GM20000 (cell line): ENCODE results near the gene FAM131C.
"Not testable (repeated sequence)": the region's sequence is repeated elsewhere in the genome, so short reads cannot be mapped to it uniquely, and the experiment has no call there.

Experiments
- DNase-seq: peaks from one replicate; pipeline ENCODE4 v3.0.0; 2012; ENCODE audit warnings: low spot score
- TF ChIP-seq, protein P1 (sequence below): IDR thresholded peaks from 2 replicates; pipeline ENCODE4 v1.5.1; 2012; ENCODE audit warnings: mild to moderate bottlenecking, control low read depth; ENCODE audit errors: extremely low read depth, missing control alignments

FAM131C gene

DNA sequence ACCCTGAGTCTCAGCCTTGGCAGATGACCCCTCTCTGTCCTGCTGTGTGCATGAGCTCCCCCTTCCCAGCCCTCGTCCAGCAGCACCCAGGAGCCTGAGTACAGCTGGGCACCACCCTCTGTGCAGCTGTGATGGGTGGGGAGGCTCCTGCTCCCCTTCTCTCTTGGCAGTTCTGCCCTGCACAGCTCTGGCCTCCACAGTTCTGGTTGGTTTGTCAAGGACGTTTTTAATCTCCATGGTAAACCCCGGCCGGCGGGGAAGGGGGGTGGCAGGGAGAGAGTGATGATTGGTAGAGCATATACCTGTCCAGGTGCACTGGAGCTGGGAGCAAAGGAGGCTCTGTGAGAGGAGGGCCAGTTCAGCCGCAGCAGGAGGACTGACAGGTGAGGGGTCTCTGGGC lies 51.8 kb downstream of the FAM131C start, which contains the start of gene CLCNKA:
CLCNKA (plus strand) TSS at position 356 of the 400 bp plus-strand sequence. CDS start 584 bp downstream, outside the sequence.
- TF ChIP-seq, protein P1, sequence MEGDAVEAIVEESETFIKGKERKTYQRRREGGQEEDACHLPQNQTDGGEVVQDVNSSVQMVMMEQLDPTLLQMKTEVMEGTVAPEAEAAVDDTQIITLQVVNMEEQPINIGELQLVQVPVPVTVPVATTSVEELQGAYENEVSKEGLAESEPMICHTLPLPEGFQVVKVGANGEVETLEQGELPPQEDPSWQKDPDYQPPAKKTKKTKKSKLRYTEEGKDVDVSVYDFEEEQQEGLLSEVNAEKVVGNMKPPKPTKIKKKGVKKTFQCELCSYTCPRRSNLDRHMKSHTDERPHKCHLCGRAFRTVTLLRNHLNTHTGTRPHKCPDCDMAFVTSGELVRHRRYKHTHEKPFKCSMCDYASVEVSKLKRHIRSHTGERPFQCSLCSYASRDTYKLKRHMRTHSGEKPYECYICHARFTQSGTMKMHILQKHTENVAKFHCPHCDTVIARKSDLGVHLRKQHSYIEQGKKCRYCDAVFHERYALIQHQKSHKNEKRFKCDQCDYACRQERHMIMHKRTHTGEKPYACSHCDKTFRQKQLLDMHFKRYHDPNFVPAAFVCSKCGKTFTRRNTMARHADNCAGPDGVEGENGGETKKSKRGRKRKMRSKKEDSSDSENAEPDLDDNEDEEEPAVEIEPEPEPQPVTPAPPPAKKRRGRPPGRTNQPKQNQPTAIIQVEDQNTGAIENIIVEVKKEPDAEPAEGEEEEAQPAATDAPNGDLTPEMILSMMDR, result no peak
- DNase-seq, result no peak

DNA sequence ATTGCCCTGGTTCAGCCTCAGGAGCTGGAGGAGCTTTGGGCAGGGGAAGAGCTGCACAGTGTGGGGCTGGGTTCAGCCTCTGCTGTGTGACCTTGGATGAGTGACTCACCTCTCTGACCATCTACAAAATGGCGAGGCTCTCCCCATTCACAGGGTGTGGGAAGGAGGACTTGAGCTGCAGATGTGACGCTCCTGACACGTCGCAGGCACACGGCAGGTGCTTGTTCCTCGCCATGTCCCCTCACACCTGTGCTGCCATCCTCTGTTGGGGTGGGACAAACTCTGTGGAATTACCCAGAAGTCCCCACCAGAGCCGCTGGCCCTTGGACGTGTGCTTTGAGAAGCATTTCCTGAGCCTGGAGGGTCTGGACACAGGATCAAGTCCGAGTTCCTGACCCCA lies 52.6 kb downstream of the FAM131C start:
- not testable (repeated sequence) for DNase-seq

DNA sequence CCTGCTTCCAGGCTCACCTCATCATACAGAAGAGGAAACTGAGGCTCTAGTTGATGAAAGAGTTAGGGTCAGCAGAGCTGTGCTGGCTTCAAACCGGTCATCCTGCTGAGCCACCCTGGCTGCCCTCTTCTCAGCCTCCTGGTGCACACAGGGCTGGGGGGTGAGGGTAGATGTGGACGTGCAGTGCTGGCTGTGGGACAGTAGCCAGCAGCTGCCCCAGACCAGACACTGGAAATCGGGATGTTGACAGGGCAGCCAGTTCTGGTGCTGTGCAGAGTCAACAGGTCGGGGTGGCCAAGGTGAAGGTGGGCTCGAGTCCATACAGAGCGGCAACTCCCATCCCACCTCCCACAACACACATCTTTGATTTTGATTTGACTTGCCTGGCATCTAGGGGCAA lies 53.1 kb downstream of the FAM131C start:
- TF ChIP-seq, protein P1, result no peak
- no peak for DNase-seq

DNA sequence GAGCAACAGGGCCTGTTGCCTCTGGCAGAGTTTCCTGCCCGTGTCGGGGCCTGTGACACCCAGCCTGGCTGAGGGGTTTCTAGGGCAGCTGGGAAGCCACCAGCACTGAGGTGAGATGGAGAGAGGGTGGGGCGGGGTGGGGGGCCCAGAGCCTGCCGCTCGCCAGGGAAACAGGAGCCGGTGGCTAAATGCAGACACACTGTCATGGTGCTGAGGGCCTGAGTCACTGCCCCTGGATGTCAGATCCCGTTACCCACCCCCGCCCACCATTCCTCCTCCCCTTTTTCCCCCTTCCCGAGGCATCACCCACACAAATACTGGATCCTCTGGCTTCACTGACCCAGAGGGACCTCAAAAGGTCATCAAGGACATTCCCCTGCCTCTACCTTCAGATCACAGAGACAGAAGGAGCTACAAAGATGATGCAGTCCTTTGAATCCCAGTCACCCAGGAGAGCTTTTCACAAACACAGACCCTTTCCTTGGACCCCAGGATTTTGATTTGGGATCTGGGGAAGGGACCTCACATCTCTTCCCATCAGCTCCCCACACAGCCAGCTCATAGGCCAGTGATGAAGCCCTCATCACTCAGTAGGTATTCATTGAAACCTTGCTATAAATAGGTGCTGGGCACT lies 53.7 kb downstream of the FAM131C start:
- DNase-seq, result no peak
- TF ChIP-seq, protein P1, result no peak

DNA sequence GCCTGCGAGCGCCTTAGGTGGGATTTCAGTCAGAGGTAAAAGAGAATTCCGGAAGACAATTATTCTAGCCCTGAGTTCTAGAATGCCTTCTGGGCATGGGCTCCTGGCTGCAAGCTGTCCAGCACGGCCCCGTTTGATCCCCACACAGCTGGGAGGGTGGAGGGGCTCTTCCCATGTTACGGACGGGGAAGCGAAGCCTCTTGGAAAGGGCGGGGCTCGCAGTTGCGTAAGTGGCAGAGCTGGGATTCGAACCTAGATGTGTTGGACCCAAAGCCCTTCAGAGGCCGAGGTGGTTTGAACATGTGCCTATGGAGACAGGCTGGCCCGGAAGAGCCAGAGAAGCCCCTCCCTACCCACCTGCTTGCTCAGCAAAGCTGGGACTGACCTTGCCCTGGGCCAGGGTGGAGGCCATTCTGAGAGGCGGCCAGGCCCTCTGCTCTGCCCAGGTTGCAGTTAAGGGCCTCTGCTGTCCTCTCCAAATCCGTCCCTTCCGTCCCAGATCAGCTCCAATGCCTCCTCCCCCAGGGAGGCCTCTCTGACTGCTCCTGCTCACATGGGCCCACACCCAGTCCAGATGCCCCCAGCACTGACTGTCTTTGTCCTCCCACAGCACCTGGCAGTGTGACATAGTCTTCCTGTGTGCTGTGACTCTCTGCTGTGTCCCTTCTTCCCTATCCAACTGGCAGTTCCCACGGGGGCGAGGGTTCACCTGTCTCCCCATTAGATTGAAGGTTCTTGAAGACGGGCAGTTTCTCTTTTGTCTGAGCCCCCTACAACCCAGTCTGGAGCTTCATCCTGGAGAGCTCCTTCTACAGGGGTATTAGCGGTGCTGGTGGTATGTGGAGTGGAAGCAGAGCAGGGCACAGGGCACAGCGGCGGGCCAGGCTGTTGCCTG lies 54.5 kb downstream of the FAM131C start:
- DNase-seq, result no peak
- TF ChIP-seq, protein P1, result no peak

DNA sequence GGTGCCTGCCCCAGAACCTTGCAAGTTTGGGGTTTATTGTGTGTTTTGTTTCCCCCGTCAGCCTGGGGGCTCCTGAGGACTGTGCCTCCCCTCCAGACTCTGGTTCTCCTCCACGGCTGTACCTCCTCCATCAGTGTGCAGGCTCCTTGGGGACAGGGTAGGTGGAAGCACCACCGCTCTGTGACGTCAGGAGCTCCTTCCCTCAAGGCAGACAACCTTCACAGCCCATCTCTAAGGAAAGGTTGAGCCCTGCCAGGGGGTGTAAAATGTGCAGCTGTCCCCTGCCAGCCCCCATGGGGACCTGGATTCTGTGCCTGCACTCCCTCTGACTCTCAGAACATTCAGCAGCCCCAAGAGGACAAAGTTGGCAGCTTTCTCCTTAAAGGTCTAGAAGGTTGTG lies 55.1 kb downstream of the FAM131C start:
- TF ChIP-seq, protein P1, result no peak
- no peak for DNase-seq

DNA sequence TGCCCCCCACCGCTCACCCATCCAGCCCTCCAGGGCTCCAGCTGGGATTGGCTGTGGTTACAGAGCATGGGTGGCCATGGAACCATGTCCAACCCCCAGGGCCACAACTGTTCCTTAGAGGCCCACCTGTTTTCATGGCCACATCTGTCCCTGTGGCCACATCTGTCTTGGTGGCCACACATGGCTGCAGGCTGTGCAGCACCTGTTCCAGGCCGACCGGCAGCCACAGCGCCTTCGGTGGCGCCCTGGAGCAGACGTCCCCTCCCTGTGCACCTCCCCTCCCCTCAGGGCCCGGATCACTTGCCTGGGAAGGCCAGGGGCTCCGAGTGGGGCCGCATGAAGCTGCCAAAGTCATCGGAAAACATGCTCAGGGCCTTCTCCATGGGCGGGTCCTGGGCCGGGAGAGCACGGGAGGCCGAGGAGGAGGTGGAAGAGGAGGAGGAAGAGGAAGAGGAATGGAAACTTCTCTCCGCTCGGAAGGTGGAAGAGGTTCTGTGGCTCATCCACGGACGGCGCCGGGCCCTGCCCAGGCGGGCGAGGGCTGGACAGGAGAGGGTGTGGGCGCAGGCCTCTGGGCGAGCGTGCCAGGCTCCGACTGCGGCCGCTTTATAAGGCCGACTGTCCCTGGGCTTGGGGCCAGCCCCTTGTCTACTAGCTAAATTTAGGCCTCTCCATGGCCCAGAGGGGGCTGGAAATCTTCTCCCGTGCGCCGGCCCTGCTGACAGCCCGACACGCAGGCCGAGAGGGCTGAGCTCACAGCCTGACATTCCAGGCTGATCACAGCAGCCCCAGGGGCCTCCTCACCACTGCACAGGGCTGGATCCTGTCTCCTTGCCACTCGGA lies 55.8 kb downstream of the FAM131C start, which contains the start of gene HSPB7:
HSPB7 (minus strand) TSS at position 583 of the 843 bp plus-strand sequence; CDS start at position 503, 80 bp downstream.
- peak; percentile 63 for DNase-seq
- TF ChIP-seq, protein P1, result peak; percentile 2
